Activated T-cell treated with anti-CD3 and anti-CD28 coated beads for 4 hours (primary cell): Measurements from ENCODE around the gene WASHC2C.
"Not testable (repeated sequence)": the region's sequence is repeated elsewhere in the genome, so short reads cannot be mapped to it uniquely, and the experiment has no call there.

ENCODE experiments used
- DNase-seq: peaks from one replicate; pipeline ENCODE4 v3.0.0-alpha.2; 2020

Gene WASHC2C, protein sequence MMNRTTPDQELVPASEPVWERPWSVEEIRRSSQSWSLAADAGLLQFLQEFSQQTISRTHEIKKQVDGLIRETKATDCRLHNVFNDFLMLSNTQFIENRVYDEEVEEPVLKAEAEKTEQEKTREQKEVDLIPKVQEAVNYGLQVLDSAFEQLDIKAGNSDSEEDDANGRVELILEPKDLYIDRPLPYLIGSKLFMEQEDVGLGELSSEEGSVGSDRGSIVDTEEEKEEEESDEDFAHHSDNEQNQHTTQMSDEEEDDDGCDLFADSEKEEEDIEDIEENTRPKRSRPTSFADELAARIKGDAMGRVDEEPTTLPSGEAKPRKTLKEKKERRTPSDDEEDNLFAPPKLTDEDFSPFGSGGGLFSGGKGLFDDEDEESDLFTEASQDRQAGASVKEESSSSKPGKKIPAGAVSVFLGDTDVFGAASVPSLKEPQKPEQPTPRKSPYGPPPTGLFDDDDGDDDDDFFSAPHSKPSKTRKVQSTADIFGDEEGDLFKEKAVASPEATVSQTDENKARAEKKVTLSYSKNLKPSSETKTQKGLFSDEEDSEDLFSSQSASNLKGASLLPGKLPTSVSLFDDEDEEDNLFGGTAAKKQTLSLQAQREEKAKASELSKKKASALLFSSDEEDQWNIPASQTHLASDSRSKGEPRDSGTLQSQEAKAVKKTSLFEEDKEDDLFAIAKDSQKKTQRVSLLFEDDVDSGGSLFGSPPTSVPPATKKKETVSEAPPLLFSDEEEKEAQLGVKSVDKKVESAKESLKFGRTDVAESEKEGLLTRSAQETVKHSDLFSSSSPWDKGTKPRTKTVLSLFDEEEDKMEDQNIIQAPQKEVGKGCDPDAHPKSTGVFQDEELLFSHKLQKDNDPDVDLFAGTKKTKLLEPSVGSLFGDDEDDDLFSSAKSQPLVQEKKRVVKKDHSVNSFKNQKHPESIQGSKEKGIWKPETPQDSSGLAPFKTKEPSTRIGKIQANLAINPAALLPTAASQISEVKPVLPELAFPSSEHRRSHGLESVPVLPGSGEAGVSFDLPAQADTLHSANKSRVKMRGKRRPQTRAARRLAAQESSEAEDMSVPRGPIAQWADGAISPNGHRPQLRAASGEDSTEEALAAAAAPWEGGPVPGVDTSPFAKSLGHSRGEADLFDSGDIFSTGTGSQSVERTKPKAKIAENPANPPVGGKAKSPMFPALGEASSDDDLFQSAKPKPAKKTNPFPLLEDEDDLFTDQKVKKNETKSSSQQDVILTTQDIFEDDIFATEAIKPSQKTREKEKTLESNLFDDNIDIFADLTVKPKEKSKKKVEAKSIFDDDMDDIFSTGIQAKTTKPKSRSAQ (N-terminal part only)

DNA sequence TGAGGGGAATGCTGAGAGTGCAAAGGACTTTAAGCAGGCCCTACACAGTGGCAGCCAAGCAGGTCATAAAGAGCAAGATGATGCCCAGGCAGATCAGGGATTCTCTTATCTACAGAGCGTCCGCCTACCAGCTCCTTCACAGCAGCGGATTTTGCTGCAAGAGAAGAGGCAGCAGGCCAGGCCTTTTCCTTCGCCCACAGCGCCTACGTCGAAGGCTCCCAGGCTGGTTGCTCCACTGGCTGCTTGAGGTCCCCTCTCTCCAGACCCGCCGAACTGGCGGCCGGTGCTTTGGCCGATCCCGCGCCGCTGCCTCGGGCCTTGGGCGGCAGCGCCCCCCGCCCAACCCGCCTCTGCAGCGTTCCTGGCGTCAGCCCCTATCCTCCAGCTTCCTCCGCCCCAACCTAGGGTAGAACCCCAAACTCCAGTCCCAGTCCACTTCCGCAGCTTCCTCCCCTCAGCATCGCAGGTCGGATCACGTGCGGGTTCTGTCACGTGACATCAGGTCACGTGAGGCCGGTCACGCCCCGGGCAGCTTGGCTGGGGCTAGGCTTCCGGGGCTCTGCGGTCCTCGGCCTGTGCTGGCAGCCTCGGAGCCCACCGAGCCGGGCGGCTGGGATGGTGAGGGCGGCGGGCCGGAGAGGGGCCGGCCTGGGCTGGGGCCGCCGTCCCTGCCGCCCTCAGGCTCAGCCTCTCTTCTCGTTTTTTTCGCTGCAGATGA lies at the start of gene WASHC2C:
WASHC2C (plus strand) TSS at position 564 of the 718 bp plus-strand sequence; CDS start at position 616, 52 bp downstream.
- DNase-seq: peak; percentile 90

DNA sequence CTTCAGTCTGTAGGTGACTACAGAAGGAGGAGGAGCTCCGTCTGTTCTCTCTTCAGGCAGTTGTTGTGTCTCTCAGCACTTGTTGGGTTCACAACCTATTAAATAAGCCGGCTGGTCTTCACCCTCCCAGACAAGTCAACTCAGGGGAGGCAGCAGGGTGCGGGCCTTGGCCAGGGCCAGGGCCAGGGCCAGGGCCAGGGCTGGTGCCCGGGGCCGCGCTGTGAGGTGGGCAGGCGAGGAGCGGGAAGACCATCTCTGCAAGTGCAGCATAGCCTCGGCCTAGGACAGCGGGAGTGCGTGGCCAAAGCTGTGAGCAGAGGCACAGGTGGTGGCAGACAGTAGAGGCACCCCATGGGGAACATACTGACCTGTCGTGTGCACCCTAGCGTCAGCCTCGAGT lies 48.6 kb upstream of the WASHC2C start:
- not testable (repeated sequence) for DNase-seq

DNA sequence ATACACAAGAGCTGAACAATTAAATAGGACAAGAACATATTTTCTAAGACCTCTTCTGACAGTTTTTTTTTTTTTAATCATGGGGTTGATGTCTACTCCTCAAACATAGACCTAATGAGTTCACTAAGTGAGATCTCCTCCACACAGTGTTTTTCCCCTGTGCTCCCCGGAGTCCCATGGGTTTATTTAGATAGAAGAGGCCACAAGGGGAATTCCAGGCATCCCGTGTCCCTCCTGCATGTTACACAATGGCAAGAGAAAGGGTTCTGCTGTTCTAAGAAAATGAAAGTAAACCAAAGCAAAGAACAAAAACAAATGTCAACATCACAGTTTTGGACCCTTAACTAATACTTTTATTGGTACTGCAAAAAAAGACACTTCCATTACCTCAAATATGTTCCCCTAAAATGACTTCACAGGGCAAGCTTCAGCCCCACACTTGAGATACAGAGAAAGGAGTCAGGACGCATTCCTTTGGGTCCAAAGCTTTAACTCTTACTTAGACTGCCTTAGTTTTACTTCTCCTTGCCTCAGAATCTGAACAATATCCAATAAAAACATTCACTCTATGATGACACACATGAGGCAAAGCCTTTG lies 16.8 kb upstream of the WASHC2C start:
- DNase-seq: not testable (repeated sequence)

DNA sequence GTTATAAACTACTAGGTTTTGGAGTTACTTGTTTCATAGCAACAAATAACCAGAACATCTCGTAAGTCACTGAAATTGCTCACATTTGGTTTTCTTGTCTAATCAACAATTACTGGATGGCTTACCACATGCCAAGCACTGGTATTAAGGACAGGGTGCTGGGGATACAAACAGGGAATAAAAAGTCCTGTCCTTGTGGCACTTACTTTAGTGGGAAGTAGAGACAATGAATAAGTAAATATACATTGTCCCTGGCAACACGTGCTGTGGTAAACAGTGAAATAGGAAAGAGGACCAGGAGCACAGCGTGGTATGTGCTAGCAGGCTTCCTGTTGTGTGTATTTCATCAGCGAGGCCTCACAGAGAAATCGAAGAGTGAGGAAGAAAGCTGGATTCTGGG lies 15.8 kb upstream of the WASHC2C start:
- DNase-seq: not testable (repeated sequence)

DNA sequence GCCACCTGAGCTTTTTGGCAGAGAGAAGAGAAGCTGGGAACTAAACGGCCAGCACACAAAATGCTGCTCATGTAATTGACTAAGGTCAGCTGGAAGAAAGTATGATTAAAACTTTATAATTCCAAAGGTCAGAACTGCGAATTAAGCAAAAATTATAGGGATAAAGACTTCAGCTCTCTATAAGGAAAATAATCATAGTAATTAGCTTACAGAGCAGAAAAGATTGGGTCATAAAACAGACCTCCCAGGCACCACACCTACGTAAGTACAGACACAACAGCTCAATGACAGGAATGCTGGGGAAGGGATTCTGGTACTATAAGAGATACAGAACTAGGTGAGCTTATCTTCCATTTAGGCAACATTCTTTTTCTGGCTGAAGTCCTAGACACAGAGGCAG lies 10.0 kb upstream of the WASHC2C start:
- not testable (repeated sequence) for DNase-seq

DNA sequence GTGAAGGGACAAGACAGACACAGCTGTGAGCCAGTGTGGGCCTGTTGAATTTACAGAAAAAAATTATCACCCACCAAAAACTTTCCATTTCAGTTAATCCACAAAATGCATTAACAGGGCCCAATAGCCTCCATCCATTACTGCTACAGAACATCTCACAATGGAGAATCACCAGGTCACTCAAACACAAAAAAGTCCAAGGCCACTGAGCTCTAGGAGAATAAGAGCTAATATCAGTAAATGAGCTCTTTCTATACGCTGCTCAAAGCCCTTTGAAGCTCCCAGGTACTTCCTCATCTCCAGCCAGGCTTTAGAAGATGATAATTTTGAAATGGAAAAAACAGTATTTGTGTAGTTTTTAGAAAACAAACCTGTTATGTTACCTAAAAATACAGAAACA lies 9.4 kb upstream of the WASHC2C start:
- DNase-seq: not testable (repeated sequence)

DNA sequence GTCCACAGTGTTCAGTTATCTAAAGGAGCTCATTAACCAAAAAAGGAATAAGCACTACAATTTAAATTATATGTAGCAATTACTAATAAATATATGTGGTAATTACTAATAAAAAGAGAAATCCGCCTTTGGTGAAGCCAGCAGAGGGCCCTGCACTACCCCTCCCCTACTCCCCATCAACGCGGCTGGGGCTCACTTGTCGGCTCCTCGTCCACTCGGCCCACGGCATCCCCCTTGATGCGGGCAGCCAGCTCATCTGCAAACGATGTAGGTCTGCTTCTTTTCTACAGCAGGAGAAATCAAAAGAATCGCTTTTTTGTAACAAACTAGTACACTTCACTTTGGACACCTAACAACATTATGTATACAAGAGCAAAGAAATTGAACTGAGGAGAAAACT lies 5.6 kb upstream of the WASHC2C start:
- DNase-seq: not testable (repeated sequence)

DNA sequence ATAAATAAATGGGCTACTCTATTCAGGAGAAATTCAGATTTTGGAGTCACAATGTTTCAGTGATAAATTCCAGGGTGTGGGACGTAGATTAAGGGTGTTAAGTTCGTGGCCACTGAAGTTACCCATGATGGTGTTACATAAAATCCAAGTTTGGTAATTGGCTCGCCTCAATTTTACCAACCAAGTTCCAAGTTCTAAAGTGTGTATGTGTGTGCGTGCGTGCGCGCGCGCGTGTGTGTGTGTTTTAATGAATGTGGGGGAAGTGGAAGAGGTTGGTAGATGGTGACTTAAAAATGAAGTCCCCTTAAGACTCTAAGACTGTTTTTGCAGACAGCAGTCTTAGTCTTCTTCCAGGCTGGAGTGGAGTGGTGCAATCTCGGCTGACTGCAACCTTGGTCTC lies 3.2 kb upstream of the WASHC2C start:
- DNase-seq: not testable (repeated sequence)

DNA sequence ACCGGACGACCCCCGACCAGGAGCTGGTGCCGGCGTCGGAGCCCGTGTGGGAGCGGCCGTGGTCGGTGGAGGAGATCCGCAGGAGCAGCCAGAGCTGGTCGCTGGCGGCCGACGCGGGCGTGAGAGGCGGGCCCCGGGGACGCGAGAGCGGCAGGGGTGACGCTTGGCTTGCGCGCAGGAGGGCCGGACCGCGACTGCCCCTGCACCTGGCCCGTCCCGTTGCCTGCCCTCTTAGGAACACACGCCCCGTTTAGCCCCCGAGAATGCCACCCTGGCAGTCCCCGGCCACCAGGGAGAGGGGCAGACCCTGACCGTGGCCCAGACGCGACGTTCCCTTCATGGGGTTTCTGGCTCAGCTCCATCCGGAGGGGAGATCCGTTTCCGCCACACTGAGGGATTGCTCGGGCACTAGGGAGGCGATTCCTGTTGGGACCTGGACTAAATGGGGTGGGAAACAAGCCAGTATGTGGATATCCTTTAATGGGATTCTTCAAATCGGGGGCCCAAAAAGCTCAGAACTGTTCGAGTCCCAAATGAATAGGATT lies 427 bp downstream of the WASHC2C start:
- DNase-seq: not testable (repeated sequence)

DNA sequence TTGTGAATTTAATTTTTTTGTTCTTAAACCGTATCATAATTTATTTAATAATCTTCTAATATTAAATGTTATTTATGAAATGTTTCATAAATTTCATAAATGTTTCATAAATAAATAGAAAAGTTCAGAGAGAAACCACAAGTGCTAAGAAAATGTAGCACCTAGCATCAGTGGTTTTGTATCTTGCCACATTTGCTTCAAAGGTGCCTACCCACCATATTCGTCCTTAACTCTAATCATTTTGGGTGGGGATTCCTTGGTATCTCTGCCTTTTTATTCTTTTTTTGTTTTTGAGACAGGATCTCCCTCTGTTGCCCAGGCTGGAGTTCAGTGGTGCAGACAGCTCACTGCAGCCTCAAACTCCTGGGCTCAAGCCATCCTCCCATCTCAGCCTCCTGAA lies 7.4 kb downstream of the WASHC2C start:
- DNase-seq: not testable (repeated sequence)

DNA sequence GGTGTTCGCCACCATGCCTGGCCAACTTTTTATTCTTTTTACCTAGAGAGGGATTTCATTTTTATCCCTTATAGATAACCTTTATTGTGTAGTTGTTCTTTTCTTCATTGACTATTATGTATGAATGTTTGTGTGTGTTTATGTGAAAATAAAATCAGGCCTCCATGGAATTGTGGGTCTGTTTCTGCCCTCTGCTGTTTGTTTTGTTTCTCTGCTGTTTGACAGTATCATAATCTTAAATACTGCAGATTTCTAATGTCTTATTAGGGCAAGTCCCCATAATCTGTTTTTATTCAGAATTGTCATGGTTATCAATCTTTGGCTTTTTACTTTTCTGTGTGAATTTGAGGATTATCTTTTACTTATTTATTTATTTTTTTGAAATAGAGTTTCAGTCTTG lies 7.8 kb downstream of the WASHC2C start:
- not testable (repeated sequence) for DNase-seq

DNA sequence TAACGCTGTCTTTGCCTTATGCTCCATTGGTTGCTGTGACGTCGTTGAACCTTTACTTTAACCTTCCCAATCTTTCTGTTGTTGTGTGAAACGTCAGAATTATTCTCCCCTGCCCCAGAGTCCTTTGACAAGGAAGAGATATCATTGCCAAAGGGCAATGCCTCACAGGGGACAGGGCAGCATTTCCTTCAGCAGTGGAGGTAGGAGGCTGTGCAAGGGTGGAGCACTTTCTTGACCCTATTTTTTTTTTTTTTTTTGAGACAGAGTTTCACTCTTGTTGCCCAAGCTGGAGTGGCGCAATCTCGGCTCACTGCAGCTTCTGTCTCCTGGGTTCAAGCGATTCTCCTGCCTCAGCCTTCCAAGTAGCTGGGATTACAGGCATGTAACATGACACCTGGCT lies 14.5 kb downstream of the WASHC2C start:
- DNase-seq: not testable (repeated sequence)

DNA sequence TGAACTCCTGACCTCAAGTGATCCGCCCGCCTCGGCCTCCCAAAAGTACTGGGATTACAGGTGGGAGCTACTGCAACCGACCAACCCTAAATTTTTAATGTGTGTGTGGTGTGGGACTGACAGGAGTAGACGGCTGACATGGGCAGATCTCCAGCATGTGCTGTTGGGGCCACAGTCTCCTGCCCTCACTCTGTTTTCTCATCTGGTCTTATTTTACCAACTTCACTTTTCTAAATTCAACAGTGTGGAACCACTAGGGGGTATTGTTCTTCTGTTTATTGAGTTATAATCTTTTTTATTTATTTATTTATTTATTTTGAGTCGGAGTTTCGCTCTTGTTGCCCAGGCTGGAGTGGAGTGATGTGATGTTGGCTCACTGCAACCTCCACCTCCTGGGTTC lies 14.9 kb downstream of the WASHC2C start:
- DNase-seq: not testable (repeated sequence)

DNA sequence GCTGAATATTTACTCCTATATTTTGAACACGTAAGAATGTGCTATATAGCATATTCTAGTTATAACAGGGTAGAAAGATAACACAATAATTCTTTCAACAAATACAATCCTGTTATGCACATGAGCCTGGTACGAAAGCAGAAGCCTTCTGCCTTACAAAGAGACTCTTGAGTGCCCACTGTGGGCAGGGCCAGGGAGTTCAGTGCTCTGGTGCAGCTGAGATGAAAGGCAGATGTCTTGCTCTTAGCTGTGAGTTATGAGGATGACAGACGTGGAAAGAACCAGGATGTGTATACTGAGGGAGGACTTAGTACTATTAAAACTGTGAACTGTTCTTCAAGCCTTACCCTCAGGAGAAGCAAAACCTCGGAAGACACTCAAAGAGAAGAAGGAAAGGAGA lies 24.1 kb downstream of the WASHC2C start:
- DNase-seq: not testable (repeated sequence)

DNA sequence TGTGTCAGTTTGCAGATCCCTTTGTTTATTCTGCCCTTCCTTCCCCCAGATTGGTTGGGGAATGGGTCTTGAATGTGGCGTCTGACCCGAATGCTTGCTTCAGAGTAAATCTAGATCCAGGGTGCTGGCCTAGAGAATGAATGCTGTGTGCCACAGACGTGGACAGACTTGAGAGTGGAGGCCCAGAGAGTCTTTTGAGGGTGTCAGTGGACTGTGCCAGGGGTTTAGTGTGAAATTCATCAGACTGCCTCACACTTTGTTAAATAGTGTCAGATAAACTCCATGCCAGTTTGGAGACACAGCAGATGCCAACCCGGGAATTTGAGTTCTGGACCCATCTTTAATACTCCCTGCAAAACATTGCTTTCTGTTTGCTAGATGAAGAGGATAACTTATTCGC lies 25.1 kb downstream of the WASHC2C start:
- DNase-seq: not testable (repeated sequence)

DNA sequence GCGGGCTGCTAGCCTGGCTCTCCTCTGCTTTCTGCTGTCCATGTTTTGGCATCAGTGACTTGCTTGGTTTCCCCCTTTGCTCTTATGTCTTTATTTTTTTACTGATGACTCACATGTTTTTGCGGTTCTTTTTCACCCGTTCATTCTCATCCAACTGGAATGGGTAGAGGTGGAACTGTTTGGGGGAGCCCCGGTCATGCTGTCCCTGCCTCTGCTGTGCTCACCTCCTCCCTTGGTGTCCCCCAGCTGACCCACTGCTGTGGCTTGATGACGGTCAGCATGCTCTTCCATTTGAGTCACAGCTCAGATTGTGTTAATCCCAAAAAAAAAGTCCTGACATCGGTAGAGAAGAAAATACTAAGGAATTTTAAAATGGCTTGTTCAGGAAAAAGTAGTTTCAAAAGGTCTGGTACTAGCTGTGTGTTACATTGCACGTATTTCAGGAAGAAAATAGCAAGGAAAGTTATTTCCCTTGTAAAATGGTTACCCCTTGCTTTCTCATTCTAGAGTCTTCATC lies 27.0 kb downstream of the WASHC2C start:
- DNase-seq: not testable (repeated sequence)

DNA sequence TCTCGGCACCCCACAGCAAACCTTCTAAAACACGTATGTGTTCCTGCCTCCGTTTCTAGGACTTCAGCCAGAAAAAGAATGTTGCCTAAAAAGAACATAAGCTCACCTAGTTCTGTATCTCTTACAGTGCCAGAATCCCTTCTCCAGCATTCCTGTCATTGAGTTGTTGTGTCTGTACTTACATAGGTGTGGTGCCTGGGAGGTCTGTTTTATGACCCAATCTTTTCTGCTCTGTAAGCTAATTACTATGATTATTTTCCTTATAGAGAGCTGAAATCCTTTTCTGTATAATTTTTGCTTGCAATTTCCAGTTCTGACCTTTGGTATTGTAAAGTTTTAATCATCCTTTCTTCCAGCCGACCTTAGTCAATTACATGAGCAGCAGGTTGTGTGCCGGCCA lies 28.0 kb downstream of the WASHC2C start:
- not testable (repeated sequence) for DNase-seq

DNA sequence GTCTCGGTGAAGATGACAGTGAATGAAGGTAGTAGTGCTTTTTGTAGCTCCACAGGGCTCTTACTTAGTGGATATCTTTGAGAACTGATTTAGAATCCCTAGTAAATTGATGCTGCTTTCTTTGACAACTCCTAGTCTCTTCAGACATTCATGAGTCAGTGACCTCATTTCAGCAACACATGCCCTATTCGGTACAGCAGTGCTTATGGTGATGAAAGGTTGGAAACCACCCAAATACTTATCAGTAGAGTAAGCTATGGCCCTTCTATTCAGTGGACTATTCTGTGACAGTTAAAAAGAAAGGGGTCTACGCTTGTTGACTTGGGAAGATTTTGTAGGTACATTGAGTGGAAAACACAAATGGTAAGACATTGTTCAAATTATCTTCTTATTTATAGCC lies 29.0 kb downstream of the WASHC2C start:
- DNase-seq: not testable (repeated sequence)

DNA sequence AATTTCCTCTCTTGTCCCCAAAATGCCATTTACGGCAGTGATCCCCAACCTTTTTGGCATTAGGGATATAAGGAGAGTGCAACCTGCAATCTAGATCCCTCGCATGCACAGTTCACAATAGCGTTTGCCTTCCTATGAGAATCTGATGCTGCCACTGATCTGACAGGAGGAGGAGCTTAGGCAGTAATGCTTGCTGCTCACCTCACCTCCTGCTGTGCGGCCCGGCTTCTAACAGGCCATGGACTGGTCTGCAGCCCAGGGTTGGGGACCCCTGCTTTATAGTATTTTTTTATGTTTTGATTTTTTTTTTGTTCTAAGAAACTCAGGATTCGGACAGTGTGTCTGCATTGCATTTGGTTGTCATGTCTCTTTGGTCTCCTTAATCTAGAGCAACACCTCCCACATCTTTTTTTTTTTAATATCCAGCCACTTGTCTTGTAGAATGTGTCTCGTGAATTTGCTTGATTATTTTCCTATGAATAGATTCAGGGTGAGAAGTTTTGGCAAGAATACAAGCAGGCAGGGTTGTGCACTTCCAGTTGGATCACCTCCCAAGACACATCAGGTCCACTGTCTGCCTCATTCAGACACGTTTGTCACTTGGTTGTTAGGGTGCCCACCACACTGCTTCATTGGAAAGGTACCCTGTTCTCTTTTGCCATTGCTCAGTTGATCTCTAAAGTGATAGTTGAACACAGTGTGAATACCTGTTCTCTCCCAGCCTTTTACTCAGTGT lies 30.8 kb downstream of the WASHC2C start:
- DNase-seq: not testable (repeated sequence)

DNA sequence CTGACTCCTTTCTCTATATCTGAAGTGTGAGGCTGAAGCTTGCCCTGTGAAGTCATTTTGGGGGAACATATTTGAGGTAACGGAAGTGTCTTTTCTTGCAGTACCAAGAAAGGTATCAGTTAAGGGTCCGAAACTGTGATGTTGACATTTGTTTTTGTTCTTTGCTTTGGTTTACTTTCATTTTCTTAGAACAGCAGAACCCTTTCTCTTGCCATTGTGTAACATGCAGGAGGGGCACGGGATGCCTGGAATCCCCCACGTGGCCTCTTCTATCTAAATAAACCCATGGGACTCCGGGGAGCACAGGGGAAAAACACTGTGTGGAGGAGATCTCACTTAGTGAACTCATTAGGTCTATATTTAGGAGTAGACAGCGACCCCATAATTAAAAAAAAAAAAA lies 34.6 kb downstream of the WASHC2C start:
- not testable (repeated sequence) for DNase-seq
